GM21825 (cell line): Measurements from ENCODE around the gene DCTPP1.
"Not testable (repeated sequence)": the region's sequence is repeated elsewhere in the genome, so short reads cannot be mapped to it uniquely, and the experiment has no call there.

ENCODE experiments used
- ATAC-seq: cut with Tn5 transposase; IDR thresholded peaks from one replicate; pipeline ENCODE4 v1.9.1; 2021; ENCODE audit warnings: mild to moderate bottlenecking, moderate library complexity; ENCODE audit not compliant: unreplicated experiment

The DCTPP1 gene

GRCh38 chr16:30414159-30414558 lies 15.7 kb downstream of the DCTPP1 start:
- ATAC-seq, result no peak

- ATAC-seq, result no peak
These were observed 16.6 kb downstream of the DCTPP1 start for GRCh38 chr16:30413112-30413806.

GRCh38 chr16:30409125-30410060 lies 20.4 kb downstream of the DCTPP1 start:
- peak; percentile 48 for ATAC-seq

GRCh38 chr16:30407804-30408534 lies 21.9 kb downstream of the DCTPP1 start:
- no peak for ATAC-seq

DNA sequence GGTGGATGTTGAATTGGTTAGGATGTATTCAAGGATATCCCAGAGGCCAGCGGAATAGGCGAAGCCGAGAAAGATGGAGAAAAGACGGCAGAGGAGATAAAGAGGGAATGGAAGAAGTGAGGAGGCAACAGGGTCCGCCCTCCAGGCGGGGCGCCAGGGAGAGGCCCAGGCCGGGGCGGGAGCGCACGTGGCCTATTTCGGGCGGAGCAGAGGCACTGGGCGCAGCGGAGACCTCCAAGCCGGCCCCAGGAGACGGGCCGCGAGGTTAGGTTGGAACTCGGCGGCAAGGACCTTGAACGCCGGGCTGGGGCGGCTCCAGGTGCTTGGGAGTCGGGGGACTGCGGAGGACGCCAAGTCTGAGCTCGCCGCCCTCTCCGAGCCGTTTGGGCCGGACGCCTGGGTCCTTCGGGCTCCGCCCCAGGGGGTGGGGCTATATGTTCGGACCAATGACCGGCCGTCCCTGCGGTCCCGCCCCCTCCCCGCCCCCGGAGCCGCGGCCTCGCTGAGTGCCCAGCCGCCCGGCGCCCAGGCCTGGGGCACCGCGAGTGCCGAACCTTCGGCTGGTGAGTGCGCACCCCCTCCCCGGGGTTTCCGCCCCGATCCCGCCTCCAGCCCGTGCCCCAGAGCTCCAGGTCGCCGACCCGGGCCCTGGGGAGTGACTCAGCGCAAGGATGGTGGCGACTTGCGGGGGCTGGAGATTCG lies 22.6 kb downstream of the DCTPP1 start, which contains the start of gene ZNF771:
Gene ZNF771 (plus strand): TSS at position 505 of the 702 bp plus-strand sequence. CDS start 448 bp downstream, outside the sequence.
- peak; percentile 71 for ATAC-seq

DNA sequence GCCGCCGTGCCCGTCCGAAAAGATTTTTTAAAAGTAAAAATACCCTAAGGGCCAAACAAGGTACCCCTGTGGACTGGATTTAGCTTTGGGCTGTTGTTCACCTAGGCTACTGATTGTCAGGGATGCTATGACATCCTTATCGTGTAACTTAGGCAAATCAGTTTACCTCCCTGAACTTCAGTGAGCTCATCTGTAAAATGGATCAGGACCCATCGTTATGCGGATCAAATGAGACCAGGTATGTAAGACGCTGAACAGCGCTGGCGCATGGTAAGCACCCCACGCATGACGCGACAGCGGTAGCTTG lies 23.1 kb downstream of the DCTPP1 start:
- ATAC-seq, result no peak

DNA sequence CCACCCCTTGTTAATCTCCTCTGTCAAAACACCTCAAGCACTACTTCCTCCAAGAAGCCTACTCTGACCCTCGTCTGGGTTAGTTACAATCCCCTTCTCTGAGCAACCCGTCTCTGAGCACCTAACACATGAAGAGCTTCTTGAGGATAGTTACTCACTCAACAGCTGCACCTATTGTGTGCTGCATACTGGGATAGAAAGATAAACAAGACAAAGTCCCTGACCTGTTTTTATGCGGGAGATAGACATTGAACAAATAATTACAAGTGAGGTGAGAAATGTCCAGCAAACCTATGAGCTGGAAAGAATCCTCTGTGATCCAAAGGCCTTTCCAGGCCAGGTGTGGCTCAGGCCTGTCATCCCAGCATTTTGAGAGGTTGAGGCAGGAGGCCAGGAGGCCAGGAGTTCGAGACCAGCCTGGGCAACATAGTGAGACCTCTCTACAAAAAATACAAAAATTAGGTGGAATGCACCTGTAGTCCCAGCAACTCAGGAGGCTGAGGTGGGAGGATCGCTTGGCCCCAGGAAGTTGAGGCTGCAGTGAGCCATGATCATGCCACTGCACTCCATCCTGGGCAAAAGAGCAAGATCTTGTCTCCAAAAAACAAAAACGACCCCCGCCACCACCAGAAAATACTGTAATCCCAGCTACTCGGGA lies 27.9 kb downstream of the DCTPP1 start:
- no peak for ATAC-seq

DNA sequence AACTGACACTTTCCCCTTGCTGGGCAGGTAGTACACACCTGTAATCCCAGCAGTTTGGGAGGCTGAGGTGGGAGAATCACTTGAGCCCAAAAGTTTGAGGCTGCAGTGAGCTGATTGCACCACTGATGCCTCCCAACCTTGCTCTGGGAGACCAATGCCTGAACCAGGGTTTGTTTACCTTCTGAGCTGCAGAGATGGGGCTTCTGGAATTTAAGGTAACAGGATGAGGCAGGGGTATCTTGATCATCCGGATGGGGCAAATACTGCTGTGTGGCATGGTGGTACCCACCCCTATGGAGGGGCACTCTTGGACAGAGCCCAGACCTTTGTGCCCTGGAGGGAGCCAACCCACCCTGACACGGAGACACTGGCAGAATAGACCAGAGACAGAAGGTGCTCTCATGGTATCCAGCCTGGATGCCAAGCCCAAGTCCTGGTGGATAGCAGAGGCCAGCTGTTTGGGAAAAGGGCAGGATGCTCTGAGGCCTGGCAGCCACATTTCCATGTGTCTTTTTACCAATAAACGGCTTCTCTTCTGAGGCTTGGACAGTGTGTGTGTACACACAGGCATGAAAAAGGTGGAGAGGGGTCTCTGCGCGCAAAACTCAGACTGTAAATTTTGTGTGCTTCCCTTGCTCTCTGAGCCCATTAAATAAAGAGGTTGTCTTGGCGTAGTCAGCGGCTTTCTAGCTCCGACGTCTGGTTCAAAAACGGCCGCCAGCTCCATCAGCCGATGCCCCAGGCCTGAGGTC lies 30.2 kb downstream of the DCTPP1 start:
- ATAC-seq, result no peak

GRCh38 chr16:30398661-30399434 lies 31.0 kb downstream of the DCTPP1 start:
- no peak for ATAC-seq

DNA sequence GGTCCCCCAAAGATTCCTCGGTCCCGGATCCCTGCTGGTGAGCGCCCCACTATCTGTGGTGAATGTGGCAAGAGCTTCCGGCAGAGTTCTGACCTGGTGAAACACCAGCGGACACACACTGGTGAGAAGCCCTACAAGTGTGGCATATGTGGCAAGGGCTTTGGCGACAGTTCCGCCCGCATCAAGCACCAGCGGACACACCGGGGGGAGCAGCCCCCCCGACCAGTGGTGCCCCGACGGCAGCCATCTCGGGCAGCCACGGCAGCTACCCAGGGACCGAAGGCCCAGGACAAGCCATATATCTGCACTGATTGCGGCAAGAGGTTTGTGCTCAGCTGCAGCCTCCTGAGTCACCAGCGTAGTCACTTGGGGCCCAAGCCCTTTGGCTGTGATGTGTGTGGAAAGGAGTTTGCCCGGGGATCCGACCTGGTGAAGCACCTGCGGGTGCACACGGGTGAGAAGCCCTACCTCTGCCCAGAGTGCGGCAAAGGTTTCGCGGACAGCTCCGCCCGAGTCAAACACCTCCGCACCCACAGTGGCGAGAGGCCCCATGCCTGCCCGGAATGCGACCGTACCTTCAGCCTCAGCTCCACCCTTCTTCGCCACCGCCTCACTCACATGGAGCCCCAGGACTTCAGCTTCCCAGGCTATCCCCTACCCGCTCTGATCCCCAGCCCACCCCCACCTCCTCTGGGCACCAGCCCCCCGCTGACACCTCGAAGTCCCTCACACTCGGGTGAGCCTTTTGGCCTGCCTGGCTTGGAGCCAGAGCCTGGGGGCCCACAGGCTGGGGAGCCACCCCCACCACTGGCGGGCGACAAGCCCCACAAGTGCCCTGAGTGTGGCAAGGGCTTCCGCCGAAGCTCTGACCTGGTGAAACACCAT lies 31.8 kb downstream of the DCTPP1 start:
- no peak for ATAC-seq

- no peak for ATAC-seq
These were observed 32.8 kb downstream of the DCTPP1 start for GRCh38 chr16:30397056-30397455.

DNA sequence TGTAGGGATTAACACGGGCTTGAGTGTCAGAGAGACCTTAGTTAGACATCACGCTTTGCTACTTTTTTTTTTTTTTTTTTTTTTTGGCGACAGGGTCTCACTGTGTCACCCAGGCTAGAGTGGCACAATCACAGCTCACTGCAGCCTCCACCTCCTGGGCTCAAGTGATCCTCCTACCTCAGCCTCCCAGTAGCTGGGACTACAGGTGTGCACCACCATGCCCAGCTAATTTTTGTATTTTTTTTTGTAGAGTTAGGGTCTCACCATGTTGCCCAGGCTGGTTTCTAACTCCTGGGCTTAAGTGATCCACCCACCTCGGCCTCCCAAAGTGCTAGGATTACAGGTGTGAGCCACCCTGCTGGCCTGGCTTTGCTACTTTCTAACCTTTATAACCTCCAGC lies 33.2 kb downstream of the DCTPP1 start:
- not testable (repeated sequence) for ATAC-seq

DNA sequence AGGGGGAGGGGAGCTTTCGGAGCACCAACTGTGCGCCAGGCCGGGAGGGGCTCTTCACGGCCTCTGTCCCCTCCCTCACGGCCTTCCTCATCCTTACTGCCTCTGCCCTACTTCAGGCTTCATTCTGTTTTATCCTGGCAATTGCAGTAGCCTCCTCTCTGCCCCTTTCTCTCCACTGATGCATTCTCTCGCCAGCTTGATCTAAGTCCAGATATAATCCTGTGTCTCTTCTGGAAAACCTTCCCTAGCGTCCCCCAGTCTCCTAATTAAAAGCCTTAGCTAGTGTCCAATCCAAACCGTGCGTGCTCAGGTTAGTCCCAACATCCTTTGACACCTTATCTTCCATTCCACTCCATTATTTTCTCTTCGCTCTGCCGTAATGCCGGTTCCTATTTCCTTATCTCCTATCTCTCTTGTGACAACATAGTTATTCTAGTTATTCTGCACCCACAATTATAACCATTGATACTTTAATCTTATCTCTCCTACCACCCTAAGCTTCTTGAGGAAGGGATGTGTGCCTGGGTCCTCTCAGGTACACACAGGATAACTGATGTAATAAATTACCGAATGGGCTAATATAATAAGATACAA lies 33.7 kb downstream of the DCTPP1 start:
- no peak for ATAC-seq

GRCh38 chr16:30395155-30395991 lies 34.5 kb downstream of the DCTPP1 start, which contains the start of gene ZNF48:
ZNF48 (plus strand) TSS chr16:30395420; CDS start chr16:30395795, 375 bp downstream.
- peak; percentile 58 for ATAC-seq

DNA sequence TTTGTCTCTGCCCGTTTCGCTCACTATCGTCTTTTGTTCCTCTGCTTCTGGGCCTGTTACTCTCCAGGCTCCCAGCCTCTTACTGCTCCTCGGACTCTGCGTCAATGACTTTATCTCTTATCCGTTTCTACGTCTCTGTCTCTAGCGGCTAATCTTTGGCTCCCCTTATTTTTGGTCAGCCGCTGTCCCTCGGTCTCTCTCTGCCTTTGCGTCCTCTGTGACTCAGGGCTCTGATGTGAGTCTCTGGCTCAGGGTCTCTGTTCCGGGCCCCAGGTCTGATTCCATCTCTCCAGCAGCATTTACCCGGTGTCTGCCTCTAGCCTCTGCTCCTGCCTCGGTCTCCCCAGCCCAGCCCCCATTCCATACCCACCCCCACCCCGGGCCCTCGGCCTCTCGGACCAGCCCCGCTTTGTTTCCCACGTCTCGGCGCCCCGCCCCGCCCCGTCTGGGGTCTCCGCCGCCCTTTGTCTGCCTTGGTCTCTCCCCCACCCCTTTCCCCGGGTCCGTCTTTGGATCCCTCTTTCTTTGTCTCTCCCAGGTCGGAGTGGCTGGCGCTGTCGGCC lies 35.2 kb downstream of the DCTPP1 start:
- ATAC-seq, result no peak

DNA sequence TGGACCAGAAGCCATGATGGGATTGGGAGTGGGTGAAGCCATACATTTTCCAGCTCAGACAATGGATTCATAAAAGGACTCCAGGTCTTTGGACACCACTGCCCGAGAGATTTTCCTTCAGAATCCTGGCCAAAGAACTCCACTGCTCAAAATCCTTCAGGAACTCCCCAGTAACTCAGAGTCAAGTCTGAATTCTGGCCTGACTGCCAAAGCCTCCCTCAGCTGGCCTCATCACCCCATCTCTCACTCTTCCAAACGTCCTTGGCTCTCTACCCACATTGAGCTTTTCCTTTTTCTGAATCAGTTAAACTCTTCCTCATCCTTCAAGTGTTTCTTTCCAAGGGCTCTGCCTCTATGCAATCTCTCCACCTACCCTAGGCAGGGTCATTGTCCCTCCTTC lies 46.3 kb downstream of the DCTPP1 start:
- no peak for ATAC-seq
